GM18951 (cell line): Measurements from ENCODE around the gene RBM27.
"Not testable (repeated sequence)": the region's sequence is repeated elsewhere in the genome, so short reads cannot be mapped to it uniquely, and the experiment has no call there.

ENCODE experiments used
- POLR2A ChIP-seq: IDR thresholded peaks from 4 replicates; pipeline ENCODE4 v1.6.1; 2011; ENCODE audit warnings: mild to moderate bottlenecking; ENCODE audit not compliant: insufficient read length, insufficient read depth; ENCODE audit errors: extremely low read depth
- in situ Hi-C: fragments of 300-500 bp; cut with MboI; formaldehyde crosslinking; loops from one replicate; pipeline ENCODE4 v1.12.0; 2022; ENCODE audit warnings: low sequenced_read_pairs, mixed read lengths, inconsistent platforms; ENCODE audit not compliant: unreplicated experiment

The RBM27 gene, protein sequence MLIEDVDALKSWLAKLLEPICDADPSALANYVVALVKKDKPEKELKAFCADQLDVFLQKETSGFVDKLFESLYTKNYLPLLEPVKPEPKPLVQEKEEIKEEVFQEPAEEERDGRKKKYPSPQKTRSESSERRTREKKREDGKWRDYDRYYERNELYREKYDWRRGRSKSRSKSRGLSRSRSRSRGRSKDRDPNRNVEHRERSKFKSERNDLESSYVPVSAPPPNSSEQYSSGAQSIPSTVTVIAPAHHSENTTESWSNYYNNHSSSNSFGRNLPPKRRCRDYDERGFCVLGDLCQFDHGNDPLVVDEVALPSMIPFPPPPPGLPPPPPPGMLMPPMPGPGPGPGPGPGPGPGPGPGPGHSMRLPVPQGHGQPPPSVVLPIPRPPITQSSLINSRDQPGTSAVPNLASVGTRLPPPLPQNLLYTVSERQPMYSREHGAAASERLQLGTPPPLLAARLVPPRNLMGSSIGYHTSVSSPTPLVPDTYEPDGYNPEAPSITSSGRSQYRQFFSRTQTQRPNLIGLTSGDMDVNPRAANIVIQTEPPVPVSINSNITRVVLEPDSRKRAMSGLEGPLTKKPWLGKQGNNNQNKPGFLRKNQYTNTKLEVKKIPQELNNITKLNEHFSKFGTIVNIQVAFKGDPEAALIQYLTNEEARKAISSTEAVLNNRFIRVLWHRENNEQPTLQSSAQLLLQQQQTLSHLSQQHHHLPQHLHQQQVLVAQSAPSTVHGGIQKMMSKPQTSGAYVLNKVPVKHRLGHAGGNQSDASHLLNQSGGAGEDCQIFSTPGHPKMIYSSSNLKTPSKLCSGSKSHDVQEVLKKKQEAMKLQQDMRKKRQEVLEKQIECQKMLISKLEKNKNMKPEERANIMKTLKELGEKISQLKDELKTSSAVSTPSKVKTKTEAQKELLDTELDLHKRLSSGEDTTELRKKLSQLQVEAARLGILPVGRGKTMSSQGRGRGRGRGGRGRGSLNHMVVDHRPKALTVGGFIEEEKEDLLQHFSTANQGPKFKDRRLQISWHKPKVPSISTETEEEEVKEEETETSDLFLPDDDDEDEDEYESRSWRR

DNA sequence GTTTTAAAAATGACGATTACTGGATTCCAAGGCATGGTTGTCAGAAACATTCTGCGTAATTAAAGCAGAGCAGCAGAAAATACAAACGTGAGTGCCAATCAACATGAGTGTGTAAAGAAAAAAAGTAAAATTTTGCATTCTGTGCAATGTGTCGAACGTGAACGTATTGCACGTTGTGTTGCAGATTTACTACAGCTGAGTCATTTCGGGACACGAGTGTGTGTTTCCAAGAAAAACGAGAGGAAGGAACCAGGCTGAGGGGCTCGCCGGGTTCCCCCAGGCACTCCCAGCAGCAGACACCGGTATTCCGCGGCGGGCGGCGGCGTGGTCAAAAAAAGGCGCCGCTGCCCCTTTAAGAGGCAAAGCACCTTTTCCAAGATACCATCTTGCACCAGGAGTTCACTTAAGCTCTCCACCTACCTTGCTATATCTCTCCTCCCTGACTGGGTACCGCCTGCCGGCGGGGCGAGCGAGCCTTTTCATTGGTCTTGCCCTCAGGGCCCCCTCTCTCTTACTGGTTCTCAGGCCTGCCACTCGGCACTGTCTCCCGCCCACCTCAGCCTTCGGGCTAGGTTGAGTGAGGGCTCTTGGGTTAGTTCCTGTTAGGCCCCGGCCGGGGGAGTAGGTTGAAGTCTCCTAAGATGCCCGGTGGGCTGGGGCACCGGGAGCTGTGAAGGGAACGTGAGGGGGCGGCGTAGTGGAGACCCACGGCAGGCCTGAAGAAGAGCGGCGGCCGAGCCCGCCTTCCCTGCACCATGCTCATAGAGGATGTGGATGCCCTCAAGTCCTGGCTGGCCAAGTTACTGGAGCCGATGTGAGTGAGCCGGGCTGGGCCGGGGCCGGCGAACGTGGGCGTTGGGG is at the start of gene RBM27:
RBM27 (plus strand) TSS at position 595 of the 861 bp plus-strand sequence; CDS start at position 756, 161 bp downstream.
- TF ChIP-seq POLR2A, result peak; percentile 85
- in situ Hi-C loops, result no loop called here

DNA sequence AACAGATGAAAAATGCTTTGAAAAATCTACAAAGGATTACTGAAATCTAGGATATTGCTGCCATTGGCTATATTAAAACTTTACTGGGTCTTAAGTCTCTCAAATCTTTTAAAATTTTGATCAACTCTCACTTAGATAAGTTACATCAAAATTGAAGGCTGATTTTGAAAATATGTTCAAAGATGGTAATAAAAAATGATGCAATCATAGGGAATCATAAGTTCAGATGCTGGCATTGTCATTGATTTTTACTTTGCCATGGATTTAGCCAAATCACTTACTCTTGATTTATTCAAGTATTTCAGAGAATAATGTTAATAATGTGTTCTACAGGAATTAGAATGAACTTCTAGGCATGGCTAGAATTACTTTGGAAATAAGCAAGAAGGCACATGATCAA is 45.1 kb upstream of the RBM27 start:
- TF ChIP-seq POLR2A, result no peak
- in situ Hi-C loops, result no loop called here

DNA sequence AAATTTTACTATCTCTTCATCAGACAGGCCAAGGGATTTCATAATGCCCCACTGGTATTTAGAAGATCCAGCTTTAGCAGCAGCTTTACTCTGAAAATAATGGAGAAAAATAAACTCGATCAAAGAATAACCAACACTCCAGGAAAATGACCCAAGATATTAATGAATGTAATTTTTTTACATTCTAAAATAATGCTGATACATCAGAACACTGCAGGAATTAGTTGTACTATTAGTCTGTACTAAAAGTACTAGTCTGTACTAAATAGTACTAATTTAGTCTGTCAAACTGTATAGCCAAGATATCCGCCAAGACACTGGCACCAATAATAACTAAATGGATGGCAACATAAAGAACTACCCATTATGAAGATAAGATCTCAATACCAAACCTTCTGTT is 39.0 kb upstream of the RBM27 start:
- TF ChIP-seq POLR2A, result no peak
- in situ Hi-C loops, result no loop called here

DNA sequence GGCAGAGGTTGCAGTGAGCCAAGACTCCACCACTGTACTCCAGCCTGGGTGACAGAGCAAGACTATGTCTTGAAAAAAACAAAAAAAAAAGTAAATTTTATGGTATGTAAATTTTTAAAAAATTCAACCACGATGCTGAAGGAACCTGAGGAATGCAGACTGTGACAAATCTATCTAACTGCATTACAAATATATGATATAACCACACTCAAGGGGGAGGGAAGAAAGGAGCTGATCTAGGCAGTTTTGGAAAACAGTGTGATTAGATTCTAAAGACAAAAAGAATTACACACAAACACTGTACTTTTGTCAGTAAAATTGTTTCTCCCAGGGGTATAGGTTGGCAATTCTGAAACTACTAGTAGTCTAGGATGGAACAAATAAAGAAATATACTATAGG is 37.9 kb upstream of the RBM27 start:
- TF ChIP-seq POLR2A, result no peak
- in situ Hi-C loops, result no loop called here

DNA sequence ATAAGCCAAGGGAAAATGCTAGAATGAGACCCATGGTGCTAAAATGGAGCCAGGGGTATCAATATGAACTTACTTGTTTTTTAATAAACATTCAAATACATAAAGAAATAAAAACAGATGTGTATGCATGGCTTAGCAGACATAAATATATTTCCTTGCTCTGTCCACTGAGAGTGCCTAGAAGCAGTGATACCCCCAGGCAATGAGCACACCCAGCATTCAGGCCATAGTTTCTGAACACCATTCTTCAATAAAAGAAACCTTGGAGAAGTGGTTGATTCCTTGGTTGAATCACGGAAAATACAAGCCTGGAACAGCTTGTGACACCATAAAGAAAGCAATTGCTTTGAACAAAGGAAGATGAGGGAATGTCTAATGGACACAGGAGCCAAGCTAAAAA is 37.5 kb upstream of the RBM27 start:
- TF ChIP-seq POLR2A, result no peak
- in situ Hi-C loops, result no loop called here

DNA sequence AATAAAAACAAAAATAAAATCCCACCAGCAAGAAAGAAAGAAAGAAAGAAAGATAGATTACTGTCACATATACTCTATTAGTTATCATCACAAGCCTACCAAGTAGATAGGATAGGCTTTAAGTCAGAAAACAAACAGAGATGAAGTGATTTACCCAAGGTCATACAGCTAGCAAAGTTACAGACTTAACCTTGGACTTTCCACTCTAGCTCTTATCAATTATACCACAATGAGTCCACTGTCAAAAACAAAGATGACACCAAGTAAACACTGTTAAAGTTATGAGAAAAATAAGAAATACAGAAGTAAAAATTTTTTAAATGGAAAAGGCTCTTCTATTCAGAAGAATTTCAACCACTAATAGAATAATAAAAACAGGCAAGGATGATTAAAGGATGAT is 34.3 kb upstream of the RBM27 start:
- in situ Hi-C loops, result no loop called here
- no peak for TF ChIP-seq POLR2A

DNA sequence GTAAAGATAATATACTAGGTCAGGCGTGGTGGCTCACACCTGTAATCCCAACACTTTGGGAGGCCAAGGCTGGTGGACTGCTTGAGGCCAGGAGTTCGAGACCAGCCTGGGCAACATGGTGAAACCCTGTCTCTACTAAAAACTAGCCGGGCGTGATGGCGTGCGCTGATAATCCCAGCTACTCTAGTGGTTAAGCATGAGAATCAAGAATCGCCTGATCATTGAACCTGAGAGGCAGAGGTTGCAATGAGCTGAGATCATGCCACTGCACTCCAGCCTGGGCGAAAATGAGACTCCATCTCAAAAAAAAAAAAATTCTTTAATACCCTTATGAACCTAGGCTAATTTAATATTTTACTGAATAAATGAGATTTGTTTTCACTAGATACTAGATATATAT is 30.4 kb upstream of the RBM27 start:
- in situ Hi-C loops, result not testable (repeated sequence)

DNA sequence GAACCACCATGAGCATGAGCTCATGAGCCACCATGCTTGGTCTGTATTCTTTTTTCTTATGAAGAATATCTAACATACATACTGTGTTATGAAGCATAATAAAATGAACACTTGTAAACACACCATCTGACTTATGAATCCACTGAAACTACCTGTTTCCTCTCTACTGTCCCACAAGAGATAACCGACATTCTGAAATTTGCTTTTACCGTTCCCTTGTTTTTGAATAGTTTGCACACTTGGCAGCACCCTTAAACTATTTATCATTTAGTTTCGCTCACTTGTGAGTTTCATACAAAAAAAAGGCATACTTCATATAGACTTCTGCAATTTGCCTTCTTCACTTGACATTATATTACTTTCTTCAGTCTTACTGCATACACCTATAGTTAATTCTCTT is 29.8 kb upstream of the RBM27 start:
- in situ Hi-C loops, result no loop called here
- TF ChIP-seq POLR2A, result no peak

DNA sequence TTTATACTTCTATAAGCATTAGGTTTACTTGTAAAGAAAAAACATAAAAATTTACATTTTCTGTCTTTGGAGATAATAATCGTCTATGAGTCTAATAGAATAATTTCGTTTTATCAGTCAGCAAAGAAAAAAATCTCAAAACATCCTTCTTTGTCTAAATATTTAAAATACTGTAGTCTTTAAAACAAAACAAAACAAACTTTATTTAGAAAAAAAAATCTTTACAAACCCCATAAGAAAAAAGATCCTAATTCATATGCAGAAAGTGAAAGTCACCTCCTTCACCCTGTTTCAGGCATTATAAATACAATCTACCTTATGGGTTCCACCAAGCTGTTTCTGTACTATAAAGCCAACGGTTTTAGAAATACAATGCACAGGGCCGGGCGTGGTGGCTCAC is 26.6 kb upstream of the RBM27 start:
- in situ Hi-C loops, result no loop called here
- no peak for TF ChIP-seq POLR2A

DNA sequence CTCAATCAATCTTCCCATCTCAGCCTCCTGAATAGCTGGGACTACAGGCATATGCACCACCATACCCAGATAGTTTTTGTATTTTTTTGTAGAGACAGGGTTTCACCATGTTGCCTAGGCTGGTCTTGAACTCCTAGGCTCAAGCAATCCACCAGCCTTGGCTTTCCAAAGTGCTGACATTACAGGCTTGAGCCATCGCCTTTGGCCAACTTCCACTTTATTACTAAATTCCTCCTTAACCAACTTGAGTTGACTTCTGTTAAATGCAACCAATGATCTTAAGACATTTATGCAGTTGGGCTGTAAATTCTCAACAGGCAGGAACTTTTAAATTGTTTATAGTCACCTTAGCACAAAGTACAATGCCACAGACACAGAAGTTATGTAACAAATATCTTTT is 23.7 kb upstream of the RBM27 start:
- TF ChIP-seq POLR2A, result no peak
- in situ Hi-C loops, result no loop called here

DNA sequence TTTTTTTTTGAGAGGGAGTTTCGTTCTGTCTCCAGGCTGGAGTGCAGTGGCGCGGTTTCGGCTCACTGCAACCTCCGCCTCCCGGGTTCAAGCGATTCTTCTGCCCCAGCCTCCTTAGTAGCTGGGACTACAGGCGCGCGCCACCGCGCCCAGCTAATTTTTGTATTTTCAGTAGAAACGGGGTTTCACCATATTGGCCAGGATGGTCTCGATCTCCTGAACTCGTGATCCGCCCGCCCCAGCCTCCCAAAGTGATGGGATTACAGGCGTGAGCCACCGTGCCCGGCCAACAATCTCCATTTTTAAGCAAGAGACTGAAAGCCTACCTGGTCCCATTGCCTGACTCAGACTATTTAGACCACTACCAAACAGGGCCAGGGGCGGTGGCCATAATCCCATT is 20.0 kb upstream of the RBM27 start:
- in situ Hi-C loops, result not testable (repeated sequence)

DNA sequence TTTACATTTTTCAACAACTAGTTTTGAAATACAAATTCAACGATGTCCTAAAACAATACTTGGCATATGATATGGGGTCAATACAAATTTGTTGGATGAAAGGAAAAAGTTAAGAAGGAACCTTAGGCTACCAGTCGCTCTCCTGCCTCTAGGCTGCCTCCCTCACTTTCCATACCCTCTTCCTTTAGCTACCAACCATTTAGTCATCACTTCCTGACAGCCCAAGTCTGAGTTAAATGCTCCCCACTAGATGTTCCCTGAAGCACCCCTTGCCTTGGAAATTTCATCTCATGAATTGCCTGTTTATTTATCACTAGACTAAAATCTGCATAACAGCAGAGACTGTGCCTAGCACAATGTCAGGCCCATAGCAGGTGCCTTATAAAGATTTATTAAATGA is 18.2 kb upstream of the RBM27 start:
- TF ChIP-seq POLR2A, result no peak
- in situ Hi-C loops, result no loop called here

DNA sequence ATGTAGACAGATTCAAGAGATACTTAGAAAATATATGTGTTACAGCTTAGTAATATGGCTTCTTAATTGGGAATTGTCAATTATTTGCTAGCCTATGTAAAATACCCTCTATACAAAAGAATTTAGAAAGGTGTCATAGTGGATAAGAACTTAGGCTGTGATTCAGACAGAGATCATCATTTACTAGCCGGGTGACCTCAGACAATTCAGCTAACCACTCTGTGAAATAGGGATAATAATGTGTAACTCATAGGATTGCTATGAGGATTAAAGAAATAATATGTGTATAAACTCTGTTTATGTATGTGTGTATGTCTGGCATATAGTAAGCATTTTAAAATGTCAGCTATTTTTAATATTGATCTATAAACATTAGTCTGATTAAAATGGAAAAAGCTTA is 15.0 kb upstream of the RBM27 start:
- TF ChIP-seq POLR2A, result no peak
- in situ Hi-C loops, result no loop called here
